ENCODE results near the gene OR2C1.

- TF ChIP-seq CTCF (IDR thresholded peaks at IDR 0.05; ENCODE audit: low read length): no peak
- no peak for TF ChIP-seq EZH2 (optimal IDR thresholded peaks at IDR 0.05; ENCODE audit: low read depth, low read length)
These were observed 6.5 kb upstream of the OR2C1 start for GRCh38 chr16:3349175-3349574.

Measured in MM.1S (cell line).